Measurements from ENCODE around the gene SMPD3. TPM values are rescaled to one million over a fixed set of nuclear protein-coding genes. Genes with fewer than 3 reads are reported as not detected.

The SMPD3 gene
- total and polyA plus RNA-seq, 2 of the 4 experiments (the other 2 are of a cell fraction) = not detected

- Histone ChIP-seq H3K4me1 (ENCODE audit: control insufficient read depth, insufficient read depth, low read length) (no peaks in the 10 kb centered on the region), H3K36me3 (ENCODE audit: control insufficient read depth, insufficient read depth, low read length) (no peaks in the 10 kb centered on the region), H3K4ac (ENCODE audit: low read depth, low read length) (no peak overlapping the region), H2BK15ac (ENCODE audit: low read depth, low read length) (no peak overlapping the region), H2AK5ac (ENCODE audit: low read depth, low read length) (no peak overlapping the region), H3K27ac (ENCODE audit: insufficient read depth, low read length) (no peak overlapping the region), H3K18ac (ENCODE audit: low read depth, low read length) (no peak overlapping the region), H2AK9ac (replicated peaks; ENCODE audit: low read depth, low read length, poor library complexity) (no peak overlapping the region), H2BK20ac (ENCODE audit: low read depth, low read length) (no peak overlapping the region), H3K14ac (replicated peaks; ENCODE audit: low read depth, low read length) (no peak overlapping the region), H3K56ac (ENCODE audit: extremely low read depth, insufficient read depth, low read length) (no peak overlapping the region), H4K8ac (ENCODE audit: low read depth in 2 of 2, low read length in 2 of 2) (no peak overlapping the region), H2BK120ac (ENCODE audit: low read depth, low read length) (no peak overlapping the region), H3K4me2 (ENCODE audit: low read depth, low read length) (no peak overlapping the region), H3K9me1 (ENCODE audit: insufficient read depth, low read length) (no peaks in the 10 kb centered on the region), H3K27me3 (ENCODE audit: control insufficient read depth, insufficient read depth, low read length) (peaks cover 41% of the 10 kb centered on the region), H3K23ac (ENCODE audit: low read depth, low read length) (no peak overlapping the region), H2AFZ (replicated peaks; ENCODE audit: low read length, poor library complexity) (no peak overlapping the region), H4K5ac (ENCODE audit: low read depth, low read length) (no peak overlapping the region), H3K4me3 (ENCODE audit: insufficient read depth, low read depth, low read length) (no peak overlapping the region), H4K91ac (ENCODE audit: insufficient read depth, low read depth, low read length) (no peak overlapping the region), H4K20me1 (ENCODE audit: insufficient read depth, low read length) (no peaks in the 10 kb centered on the region), H2BK5ac (ENCODE audit: low read depth, low read length, poor library complexity, severe bottlenecking) (no peak overlapping the region), H3K9ac (ENCODE audit: low read depth, low read length) (no peak overlapping the region), H3K79me1 (ENCODE audit: low read depth in 1 of 2, low read length in 2 of 2) (no peaks in the 10 kb centered on the region), H3K9me3 (ENCODE audit: control insufficient read depth, insufficient read depth, low read length) (no peaks in the 10 kb centered on the region)
- ChIA-PET CTCF (interaction anchor here (0.6 kb wide), 1 partner anchor 9 kb away, joined by 3 read pairs; no protein-coding TSS in a partner anchor), POLR2A (ENCODE audit: unreplicated experiment) (no interaction called here)
- TF ChIP-seq MAZ (IDR thresholded peaks at IDR 0.05; ENCODE audit: borderline replicate concordance, low read depth, low read length) (no peak), RAD21 (IDR thresholded peaks at IDR 0.05; ENCODE audit: low read length) (no peak), RCOR1 (IDR thresholded peaks at IDR 0.05; ENCODE audit: insufficient replicate concordance, low read length) (no peak), MXI1 (IDR thresholded peaks at IDR 0.05; ENCODE audit: borderline replicate concordance, low read depth, low read length) (no peak), NFE2L2 (IDR thresholded peaks at IDR 0.05; ENCODE audit: low read depth, low read length) (no peak), CTCF (conservative IDR thresholded peaks at IDR 0.05; ENCODE audit: low read depth, low read length) (no peak), SMC3 (IDR thresholded peaks at IDR 0.05; ENCODE audit: low read depth, low read length) (no peak), CHD1 (IDR thresholded peaks at IDR 0.05; ENCODE audit: low read depth, low read length) (no peak)
- in situ Hi-C loops (cut with MboI; ENCODE audit: low sequenced_read_pairs) (no loop called here), dilution Hi-C loops (cut with HindIII; ENCODE audit: low sequenced_read_pairs, unreplicated experiment) (no loop called here), intact Hi-C loops (cut with micrococcal nuclease) (no loop called here)
- DNase-seq = no peak
- no peak for ATAC-seq (ENCODE audit: low read depth)
- no TSS peak for BruUV-seq (replicated peaks)
- 69% methylated on average over 2 of the region's 6 CpGs; no CpG with 5 or more reads in 1 of the 2 experiments for WGBS, 2 experiments (ENCODE audit: extremely low coverage in 2 of 2, insufficient read length in 1 of 2)
These were observed 62.9 kb downstream of the SMPD3 start for GRCh38 chr16:68385371-68385770.

Measured in IMR-90 (cell line).